HG03159 (cell line): ENCODE results near the gene ABCC6.

Experiments
- ATAC-seq: cut with Tn5 transposase; IDR thresholded peaks from one replicate; pipeline ENCODE4 v1.9.1; 2021; ENCODE audit warnings: mild to moderate bottlenecking, moderate library complexity; ENCODE audit not compliant: unreplicated experiment

Gene ABCC6

DNA sequence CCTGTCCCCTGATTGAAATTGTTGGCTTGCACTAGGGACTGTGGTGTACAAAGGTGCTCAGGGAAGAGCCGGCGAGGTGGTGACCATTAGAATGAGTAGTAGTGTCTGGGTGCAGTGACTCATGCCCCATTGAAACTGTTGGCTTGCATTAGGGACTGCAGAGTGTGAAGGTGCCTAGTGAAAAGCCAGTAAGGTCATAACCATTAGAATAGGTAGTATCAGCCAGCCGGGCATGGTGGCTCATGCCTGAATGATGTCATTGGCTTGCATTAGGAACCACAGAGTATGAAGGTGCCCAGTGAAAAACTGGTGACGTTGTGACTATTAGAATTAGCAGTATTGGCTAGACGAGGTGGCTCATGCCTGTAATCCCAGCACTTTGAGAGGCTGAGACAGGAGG lies 78.9 kb downstream of the ABCC6 start:
- no peak for ATAC-seq

DNA sequence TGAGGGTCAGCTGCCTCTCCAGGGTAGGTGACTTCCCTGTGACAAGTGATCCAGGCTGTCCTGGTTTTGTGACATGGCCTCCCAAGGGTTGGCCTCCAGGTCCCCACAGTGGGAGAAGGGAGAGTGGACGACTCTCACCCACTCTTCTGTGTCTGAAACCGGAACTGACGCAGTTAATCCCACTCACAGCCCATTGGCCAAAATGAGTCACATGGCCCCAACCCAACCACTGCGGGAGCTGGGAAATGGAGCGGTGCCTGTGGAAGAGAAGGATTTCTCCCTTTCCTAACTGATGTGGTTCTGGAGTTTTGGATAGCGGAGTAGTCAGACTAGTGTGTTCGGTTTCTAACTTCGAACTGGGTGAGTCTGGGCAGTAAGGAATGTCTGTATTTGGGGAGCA lies 79.4 kb downstream of the ABCC6 start:
- no peak for ATAC-seq

DNA sequence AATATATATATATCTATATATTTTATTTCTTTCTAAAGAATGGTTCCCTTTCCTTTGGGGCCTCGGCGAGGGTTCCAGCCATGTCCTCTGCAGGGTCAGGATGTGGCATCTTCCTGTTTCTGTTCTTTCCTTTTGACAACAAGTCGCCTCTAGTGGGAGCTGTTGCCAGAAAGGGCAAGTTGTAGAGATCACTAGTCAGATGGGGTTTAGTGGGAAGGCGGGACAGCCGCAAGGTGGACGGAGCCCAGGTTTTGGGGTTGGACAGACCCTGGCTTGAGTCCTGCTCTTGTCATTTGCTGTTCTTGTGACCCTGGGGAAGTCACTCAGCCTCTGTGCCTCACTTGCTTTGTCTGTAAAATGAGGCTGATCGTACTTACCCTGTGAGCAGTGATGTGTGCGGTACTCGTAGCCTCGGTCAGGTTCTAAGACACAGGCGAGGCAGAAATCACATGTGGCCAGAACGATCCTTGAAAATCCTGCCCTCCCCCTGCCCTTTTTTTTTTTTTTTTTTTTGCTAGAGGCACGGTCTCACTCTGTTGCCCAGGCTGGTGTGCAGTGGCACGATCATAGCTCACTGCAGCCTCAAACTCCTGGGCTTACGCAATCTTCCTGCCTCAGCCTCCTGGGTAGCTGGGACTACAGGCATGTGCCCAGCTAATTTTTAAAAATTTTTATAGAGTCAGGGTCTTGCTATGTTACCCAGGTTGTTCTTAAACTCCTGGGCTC lies 80.1 kb downstream of the ABCC6 start:
- no peak for ATAC-seq

DNA sequence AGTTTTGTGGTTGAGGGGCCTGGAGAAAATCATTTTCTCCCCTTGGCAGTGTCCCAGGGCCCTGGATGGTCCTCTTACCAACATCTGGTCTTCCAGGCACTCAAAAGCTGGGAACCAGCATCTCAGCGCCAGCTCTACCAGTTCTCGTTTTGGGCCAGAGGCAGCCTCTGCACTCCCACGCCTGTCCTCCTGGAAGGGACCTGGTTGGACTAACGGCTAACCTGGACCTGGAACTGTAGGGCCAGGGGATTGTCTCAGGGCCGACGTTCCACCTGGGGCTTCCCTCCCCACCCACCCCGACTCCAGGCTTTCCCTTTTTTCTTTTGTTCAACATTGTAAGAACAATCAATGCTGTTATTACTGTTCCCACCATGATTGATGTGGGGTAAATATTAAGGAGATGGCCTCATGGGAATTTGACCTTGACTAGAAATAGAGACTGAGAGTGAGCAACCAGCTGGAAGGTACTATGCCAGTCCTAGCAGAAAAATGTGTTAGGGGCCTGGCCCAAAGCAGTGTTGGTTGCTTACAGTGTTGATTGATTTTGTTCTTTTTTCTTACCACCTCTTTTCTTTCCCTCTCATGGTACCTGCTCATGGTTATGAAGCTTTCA lies 81.4 kb downstream of the ABCC6 start:
- ATAC-seq = no peak

DNA sequence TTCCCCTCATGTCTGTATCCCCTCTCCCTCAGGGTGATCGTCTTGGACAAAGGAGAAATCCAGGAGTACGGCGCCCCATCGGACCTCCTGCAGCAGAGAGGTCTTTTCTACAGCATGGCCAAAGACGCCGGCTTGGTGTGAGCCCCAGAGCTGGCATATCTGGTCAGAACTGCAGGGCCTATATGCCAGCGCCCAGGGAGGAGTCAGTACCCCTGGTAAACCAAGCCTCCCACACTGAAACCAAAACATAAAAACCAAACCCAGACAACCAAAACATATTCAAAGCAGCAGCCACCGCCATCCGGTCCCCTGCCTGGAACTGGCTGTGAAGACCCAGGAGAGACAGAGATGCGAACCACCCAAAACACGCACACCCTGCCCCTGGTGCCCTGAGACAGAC lies 82.2 kb downstream of the ABCC6 start:
- ATAC-seq = no peak

DNA sequence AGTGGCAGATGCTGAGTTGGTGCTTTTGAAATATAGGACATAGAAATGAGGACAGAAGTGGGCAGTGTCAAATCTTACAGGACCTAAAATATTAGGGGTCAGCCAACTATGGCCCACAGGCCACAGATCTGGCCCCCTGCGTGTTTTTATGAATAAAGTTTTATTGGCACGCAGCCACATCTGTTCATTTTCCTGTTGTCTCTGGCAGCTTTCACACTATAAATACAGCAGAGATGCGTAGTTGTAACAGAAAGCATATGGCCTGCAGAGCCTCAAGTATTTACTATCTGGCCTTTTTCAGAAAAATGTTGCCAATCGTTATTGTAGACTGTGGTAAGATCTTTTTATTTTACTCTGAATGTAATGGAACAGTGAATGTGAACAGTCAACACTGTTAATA lies 82.8 kb downstream of the ABCC6 start:
- ATAC-seq = no peak

DNA sequence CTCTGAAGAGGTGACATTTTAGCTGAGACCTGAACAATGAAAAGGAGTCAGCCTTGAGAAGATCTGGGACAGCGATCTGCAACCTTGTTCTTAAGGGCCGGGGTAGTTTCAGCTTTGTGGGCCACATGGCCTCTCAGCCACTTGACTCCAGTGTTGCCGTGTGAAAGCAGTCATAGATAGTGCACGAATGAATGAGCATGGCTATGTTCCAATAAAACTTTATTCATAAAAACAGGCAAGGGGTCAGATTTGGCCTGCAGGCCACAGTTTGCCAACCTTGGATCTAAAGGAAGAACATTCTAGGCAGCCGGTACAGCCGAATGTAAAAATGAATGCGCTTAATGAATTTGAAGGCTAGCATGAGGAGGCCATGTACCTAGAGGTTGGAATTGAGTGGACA lies 83.5 kb downstream of the ABCC6 start:
- ATAC-seq = no peak

DNA sequence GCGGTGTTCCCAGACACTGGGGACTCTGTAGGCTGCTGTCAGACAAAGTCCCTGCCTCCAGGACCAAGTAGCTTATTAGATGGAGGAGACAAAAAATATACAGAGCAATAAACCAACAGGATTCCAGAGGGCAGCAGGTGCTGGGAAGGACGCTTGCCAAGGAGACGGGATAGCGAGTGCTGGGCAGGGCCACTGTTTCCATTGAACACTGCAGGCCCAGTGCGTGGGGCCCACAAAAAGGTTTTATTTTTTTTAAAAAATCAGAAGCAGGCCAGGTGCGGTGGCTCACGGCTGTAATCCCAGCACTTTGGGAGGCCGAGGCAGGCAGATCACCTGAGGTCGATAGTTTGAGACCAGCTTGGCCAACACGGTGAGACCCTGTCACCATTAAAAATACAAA lies 84.2 kb downstream of the ABCC6 start:
- no peak for ATAC-seq

DNA sequence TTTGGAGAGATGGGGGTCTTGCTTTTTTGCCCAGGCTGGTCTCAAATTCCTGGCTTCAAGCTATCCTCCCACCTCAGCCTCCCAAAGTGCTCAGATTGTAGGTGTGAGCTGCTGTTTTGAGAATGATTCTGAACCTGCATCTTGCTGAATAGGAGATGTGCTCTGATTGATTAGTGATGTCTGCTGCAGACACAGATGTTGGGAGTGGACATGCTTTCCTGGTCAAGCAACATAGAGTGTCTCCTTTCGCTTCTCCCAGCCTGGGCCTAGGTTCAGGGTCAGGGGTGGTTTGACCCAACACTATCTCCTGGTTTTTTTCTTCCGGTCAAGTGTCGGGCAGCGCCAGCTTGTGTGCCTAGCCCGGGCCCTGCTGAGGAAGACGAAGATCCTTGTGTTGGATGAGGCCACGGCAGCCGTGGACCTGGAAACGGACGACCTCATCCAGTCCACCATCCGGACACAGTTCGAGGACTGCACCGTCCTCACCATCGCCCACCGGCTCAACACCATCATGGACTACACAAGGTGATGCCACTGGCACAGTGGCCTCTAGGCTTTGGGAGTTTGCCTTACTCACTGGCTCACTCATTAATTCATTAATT lies 85.2 kb downstream of the ABCC6 start:
- no peak for ATAC-seq

DNA sequence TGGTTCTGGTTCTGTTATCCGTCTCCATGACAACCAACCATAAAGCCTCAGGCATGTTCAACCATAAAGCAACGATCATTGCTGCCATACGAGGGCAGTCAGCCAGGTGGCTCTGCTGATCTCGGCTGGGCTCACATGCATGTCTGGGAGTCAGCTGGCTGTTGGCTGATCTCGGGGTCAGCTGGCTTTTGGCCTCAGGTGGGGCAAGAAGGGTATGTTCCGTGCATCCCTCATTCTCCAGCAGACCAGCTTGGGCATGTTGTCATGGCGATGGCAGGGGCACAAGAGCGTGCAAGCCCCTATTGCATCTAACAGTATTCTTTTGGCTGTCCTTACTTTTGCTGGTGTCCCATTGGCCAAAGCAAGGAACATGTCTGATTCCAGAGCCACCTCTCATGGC lies 86.2 kb downstream of the ABCC6 start:
- no peak for ATAC-seq

DNA sequence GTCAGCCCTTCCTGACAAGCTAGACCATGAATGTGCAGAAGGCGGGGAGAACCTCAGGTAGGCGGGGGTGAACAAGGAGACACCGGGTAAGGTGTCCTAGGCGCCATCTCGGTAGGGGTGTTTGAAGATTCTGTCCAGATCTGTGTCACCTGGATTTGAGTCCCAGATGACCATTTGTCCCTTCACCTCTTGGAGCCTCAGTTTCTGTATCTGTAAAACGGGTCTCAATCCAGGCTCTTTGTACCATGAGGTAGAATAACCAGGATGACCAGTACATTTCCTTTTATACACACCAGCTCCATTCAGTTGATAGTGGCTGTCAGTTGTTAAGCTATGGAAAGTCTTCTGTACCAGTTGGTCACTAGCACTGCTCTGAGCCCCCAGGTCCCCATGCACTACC lies 86.7 kb downstream of the ABCC6 start:
- ATAC-seq = no peak

DNA sequence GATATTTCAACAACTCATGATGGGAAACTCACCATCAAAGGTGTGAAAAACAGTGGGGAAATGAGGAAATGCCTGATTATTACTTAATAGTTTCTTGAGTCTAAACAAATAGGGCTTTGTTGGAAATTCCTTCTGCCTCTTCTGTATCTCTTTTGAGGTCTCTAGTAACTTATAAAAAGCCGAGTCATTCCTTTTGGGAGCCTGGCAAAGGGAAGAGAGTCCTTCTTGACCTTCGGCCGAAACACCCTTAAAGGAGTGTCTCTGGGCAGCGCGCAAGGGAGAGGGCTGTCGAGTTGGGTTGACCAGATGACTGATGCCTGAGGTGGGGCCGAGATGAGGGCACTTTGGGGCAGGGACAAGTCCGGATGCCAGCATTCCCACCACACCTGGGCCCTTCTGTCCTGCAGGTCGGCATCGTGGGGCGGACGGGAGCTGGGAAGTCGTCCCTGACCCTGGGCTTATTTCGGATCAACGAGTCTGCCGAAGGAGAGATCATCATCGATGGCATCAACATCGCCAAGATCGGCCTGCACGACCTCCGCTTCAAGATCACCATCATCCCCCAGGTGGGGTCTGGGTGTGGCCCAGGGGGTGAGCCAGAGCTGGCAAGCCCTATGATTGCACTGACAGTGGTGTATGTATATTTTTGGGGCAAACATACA lies 89.2 kb downstream of the ABCC6 start:
- no peak for ATAC-seq

DNA sequence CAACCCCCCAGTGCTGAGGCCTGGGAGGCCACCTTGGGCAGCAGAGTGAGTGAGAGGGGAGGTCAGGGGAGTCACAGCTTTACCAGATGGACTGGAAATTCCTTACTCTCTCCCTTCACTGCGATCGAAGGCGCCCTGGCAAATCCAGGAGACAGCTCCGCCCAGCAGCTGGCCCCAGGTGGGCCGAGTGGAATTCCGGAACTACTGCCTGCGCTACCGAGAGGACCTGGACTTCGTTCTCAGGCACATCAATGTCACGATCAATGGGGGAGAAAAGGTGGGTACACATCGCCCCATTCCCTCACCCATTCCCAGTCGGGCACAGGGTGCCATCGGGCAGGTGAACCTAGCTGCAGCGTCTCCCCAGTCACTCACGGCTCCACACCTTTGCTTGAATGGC lies 91.6 kb downstream of the ABCC6 start:
- no peak for ATAC-seq

DNA sequence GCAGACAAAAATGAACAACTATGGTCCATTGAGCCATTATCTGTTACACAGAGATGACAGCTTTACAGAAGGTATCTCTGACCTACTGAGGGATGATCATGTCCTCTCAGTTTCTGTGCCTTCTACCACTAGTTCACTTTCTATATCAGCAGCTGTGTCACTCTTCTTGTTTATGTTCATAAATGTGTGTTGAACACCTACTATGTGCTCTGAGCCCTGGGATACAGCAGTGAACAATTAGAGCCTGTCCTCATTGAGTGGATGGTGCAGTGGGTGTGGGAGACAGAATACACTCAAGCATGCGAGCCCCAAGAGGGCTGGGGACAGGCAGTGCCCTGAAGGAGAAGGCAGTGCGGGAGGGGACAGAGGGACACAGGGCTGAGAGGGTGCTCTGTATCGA lies 92.1 kb downstream of the ABCC6 start:
- ATAC-seq = no peak

DNA sequence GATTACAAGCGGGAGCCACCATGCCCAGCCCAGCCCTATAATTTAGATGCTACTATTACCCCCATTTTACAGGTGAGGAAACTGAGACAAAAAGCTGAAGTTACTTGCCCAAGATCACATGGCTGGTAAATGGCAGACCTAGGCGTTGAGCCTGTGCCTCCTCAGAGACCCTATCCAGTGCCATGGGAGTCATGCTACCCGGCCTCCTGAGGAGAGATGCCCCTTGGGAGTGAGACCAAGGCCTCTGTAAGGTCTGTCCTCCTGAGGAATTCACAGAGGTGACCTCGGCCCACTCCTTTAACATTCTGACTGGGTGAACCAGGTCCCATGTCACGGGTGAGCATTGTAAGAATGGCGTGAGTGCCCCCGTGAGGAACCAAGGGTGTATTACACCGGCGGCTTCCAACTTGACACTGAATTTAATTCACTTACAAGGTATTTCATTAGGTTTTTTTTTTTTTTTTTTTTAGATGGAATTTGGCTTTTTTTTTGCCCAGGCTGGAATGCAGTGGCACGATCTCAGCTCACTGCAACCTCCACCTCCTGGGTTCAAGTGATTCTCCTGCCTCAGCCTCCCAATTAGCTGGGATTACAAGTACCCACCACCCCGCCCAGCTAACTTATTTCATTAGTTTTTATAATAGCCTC lies 95.7 kb downstream of the ABCC6 start:
- ATAC-seq = no peak

DNA sequence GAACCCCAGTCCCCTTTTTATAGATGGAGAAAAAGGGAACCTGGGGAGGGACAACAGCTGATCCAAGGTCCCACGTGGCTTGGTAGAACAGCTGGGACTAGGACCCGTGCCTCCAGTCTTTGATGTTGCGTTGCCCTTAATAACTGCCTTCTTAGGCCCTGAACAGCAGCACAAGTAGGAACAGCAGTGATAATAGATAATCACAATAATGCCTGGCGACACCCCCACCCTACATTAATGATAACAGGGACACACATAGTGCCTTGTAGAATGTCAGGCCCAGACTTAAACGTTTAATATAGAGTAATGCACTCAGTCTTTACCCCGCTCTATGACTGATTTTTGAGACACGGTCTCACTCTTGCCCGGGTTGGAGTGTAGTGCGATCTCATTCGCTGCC lies 96.4 kb downstream of the ABCC6 start:
- no peak for ATAC-seq

DNA sequence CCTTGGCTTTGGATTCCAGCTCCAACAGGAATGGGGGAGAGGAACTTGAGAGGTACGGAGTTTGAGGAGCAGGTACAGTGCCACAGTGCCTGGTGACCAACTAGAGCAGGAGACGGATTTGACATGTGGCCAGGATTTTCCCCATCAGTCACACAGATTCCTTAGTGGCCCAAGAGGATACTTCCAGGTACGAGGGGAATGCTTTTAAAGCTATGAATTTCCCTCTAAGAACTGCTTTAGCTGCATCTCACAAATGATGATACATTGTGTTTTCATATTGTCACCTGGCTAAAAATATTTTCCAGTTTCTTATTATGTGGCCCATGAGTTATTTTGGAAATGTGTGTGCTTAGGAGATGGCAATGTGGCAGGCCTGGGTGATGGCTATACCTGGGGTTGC lies 98.3 kb downstream of the ABCC6 start:
- no peak for ATAC-seq

DNA sequence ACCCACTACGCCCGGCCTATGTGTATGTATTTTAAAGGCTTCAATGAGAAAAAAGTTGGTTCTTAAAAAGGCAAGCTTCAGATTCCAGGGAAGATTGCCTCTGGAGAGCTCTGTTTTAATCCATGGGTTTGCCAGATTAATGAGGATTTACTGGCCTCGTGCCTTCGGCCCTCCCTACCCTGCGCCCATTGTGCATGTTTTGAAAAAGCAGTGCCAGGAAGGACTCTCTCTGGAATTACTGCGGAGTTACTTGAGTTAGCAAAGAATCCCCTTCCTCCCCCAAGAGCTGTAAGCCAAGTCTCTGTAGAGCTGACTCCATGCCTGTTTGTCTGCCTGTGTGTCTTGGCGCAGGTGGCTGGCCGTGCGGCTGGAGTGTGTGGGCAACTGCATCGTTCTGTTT lies 98.9 kb downstream of the ABCC6 start:
- no peak for ATAC-seq

DNA sequence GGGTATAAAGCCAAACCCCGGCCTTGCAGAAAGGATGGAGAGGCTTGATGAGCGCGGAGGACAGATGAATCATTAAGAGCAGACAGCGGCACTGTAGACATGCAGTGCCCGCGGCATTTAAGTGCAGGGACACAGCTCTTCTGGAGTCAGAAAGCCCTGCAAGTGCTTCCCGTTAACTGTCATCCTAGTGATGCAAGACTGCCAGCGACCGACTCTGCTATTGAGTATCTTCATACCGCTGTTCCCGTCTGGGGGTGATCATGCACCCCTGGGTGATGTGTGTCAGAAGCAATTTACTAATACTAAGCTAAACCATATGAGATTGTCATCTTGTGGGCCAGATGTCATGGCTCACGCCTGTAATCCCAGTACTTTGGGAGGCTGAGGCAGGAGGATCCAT lies 101.0 kb downstream of the ABCC6 start:
- ATAC-seq = no peak

DNA sequence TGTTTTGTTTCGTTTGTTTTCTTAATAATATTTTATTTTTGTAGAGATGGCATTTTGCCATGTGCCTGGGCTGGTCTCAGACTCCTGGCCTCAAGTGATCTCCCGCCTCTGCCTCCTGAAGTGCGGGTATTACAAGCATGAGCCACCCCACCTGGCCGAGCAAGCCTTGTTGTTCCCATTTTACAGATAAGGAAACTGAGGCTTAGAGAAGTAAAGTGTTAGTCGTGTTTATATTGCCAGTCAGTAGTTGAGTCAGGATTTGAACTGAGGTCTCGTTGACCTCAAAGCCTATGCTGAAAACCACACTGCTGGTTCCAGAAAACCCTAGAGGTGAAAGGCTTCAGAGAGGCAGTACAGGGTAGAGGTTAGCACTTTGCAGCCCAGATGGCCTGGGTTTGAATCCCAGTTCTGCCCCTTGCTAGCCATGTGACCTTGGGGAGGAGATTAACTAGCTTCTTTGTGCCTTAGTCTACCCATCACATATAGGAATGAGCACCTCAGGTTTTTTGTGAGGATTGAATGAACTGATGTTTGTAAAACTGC lies 102.0 kb downstream of the ABCC6 start:
- no peak for ATAC-seq
